LNCaP clone FGC (cell line): Measurements from ENCODE around the gene HSFX3.
"Not testable (repeated sequence)": the region's sequence is repeated elsewhere in the genome, so short reads cannot be mapped to it uniquely, and the experiment has no call there.

Source experiments
- DNase-seq: peaks from one replicate; pipeline ENCODE4 v3.0.0-alpha.2; 2011; ENCODE audit warnings: low read depth
- H3K4me3 ChIP-seq: 2 replicates; pipeline ENCODE4 v1.5.1; 2011; ENCODE audit warnings: mild to moderate bottlenecking, low read depth, low read length, control low read depth
- TF ChIP-seq, protein P1 (sequence below): IDR thresholded peaks from 2 replicates; pipeline ENCODE4 v1.5.1; 2012; ENCODE audit warnings: mild to moderate bottlenecking; ENCODE audit not compliant: control insufficient read depth, insufficient read depth; ENCODE audit errors: extremely low read depth

The HSFX3 gene

DNA sequence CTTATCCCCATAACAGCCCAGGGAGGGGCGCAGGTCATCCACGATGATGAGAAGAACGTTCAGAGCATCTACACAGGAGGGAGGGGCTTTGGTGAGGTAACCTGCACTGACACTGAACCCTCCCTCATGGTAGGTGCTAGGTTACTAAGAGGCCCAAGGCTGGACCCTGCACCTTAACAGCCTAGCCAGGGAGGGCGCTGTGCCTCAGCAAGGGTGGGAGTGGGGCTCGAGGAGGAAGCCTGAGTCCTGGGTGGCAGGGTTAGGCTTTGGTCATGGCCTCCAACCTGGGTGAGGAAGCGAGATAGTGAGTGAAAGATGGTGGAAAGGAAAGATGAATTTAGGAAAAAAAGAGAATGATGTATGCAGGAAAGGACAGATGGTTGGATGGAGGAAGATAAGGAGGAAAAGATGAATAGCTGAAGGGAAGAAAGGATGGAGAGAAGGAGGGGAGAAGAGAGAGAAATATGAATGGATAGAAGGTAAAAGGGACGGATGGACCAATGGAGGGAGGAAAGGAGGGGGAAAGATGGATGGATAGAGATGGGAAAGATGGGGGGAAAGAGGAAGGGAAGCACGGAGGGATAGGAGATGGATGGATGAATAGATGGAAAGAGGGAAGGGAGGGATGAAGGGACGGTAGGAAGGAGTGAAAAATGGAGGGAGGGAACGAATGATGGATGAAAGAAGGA is 45.4 kb downstream of the HSFX3 start:
- H3K4me3 ChIP-seq, result peak overlapping the region; percentile 64
- TF ChIP-seq, protein P1, sequence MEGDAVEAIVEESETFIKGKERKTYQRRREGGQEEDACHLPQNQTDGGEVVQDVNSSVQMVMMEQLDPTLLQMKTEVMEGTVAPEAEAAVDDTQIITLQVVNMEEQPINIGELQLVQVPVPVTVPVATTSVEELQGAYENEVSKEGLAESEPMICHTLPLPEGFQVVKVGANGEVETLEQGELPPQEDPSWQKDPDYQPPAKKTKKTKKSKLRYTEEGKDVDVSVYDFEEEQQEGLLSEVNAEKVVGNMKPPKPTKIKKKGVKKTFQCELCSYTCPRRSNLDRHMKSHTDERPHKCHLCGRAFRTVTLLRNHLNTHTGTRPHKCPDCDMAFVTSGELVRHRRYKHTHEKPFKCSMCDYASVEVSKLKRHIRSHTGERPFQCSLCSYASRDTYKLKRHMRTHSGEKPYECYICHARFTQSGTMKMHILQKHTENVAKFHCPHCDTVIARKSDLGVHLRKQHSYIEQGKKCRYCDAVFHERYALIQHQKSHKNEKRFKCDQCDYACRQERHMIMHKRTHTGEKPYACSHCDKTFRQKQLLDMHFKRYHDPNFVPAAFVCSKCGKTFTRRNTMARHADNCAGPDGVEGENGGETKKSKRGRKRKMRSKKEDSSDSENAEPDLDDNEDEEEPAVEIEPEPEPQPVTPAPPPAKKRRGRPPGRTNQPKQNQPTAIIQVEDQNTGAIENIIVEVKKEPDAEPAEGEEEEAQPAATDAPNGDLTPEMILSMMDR, result 0 out of 2 replicates have a peak, but pooled peaks have one; percentile 10
- no peak for DNase-seq

DNA sequence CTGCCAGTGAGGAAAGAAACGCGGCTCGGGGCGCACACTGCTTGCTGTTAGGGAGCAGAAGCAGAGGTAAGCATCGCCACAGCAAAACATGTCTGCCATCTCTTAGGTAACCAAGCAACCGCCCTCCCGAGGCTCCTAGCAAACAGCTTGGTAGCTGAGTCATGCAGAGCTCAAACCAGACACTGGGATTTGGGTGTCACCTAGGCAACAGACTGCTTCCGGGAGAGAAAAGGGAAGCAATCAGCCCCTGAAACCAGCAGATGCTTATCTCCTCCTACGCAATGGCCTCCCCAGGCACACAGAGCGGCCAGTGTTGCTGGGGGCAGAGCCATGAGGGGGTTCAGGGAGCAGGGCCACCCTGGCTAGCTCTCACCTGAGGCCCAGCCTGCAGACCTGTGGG is 46.3 kb downstream of the HSFX3 start:
- H3K4me3 ChIP-seq, DNase-seq: not testable (repeated sequence)

DNA sequence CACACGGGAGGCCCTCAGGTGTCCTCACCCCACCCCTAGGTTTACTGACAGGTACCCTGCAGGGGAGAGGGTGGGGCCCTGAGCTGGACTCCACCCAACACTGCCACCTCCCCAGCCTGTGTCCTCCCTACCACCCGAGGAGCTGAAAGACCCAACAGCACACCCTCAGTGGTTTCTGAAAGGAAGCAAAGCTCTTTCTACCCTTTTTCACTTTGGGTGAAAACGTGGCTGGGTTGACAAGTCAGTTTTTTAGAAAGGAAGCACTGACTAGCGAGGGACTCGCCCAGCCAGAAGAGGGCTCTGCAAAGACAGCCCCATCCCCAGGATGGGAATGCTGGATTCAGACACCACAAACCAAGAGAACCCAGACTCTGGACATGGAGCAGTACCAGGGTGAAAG is 46.8 kb downstream of the HSFX3 start:
- DNase-seq, result not testable (repeated sequence)

DNA sequence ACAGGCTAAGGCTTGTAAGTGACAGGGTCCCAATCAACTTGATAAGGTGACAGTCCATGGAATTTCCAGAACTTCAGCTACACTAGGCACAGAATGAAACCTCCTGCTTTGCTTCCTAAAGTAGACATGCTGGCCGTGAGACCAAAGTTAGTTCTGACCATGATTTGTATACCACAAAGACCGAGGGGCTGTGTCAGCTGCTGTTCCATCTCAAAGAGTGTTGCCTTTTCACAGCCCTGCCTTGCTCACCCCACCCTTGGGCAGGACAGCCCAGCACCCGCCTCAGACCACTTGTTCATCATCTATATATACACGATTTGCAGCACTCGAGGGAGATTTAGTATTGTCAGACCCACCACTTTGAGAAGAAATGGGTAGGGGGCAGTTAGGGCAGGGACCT is 50.0 kb downstream of the HSFX3 start:
- no peak for DNase-seq
- TF ChIP-seq, protein P1, result no peak
- H3K4me3 ChIP-seq, result no peak overlapping the region

More for the DNA sequence above, 46.8 kb downstream of the HSFX3 start:
- H3K4me3 ChIP-seq, result not testable (repeated sequence)

DNA sequence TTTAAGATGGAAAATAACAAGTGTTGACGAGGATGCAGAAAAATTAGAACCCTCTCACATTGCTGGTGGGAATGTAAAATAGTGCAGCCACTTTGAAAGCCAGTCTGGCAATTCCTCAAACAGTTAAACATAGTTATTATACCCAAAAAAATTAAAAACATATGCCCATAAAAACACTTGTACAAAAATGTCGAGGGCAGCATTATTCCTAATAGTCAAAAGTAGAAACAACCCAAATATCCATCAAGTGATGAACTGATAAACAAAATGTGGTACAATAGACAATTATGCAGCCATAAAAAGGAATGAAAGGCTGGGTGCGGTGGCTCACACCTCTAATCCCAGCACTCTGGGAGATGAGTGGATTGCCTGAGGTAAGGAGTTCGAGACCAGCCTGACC is 51.0 kb downstream of the HSFX3 start:
- no peak overlapping the region for H3K4me3 ChIP-seq
- TF ChIP-seq, protein P1, result no peak
- no peak for DNase-seq
